ENCODE data around the gene SNCAIP. TPM values are rescaled to one million over a fixed set of nuclear protein-coding genes. Genes with fewer than 3 reads are reported as not detected.

Gene SNCAIP
- total and polyA plus RNA-seq, 8 donors: 0.45 to 10.6 (median 2.6) TPM; not detected in 1

- TF ChIP-seq POLR2A (IDR thresholded peaks at IDR 0.05) (no peak), CTCF (IDR thresholded peaks at IDR 0.05) (no peak), EP300 (IDR thresholded peaks at IDR 0.05) (no peak), POLR2AphosphoS5 (IDR thresholded peaks at IDR 0.05) (no peak)
- intact Hi-C loops (cut with DNase I; ENCODE audit: low total_unique reads): no loop called here
- H3K9me3 ChIP-seq: no peaks in the 10 kb centered on the region
- no peaks in the 10 kb centered on the region for H3K4me1 ChIP-seq
- no peak overlapping the region for H3K27ac ChIP-seq
- H3K4me3 ChIP-seq: no peak overlapping the region
- 74 to 87% (median 86%) methylated on average over 2 of the region's 2 CpGs for WGBS, 5 donors
- no peaks in the 10 kb centered on the region for H3K27me3 ChIP-seq
- DNase-seq: no peak
- H3K36me3 ChIP-seq: no peaks in the 10 kb centered on the region
These were observed 152.2 kb downstream of the SNCAIP start for GRCh38 chr5:122464191-122464590.

GRCh38 chr5:122465031-122465577 is 153.1 kb downstream of the SNCAIP start:
- Histone ChIP-seq H3K9me3 (no peaks in the 10 kb centered on the region), H3K36me3 (no peaks in the 10 kb centered on the region), H3K27ac (no peak overlapping the region), H3K4me1 (no peaks in the 10 kb centered on the region), H3K27me3 (no peaks in the 10 kb centered on the region), H3K4me3 (no peak overlapping the region)
- 82 to 88% (median 85%) methylated on average over 7 of the region's 7 CpGs for WGBS, 5 donors
- TF ChIP-seq EP300 (IDR thresholded peaks at IDR 0.05) (no peak), POLR2AphosphoS5 (IDR thresholded peaks at IDR 0.05) (no peak), POLR2A (IDR thresholded peaks at IDR 0.05) (no peak), CTCF (IDR thresholded peaks at IDR 0.05) (no peak)
- intact Hi-C loops (cut with DNase I; ENCODE audit: low total_unique reads): no loop called here
- DNase-seq: no peak

- WGBS, 5 donors: 76 to 86% (median 85%) methylated on average over 4 of the region's 4 CpGs
These were observed 154.0 kb downstream of the SNCAIP start for GRCh38 chr5:122465994-122466393.

GRCh38 chr5:122468351-122469116 is 156.5 kb downstream of the SNCAIP start:
- no peak for DNase-seq
- H3K9me3 ChIP-seq: no peaks in the 10 kb centered on the region
- no peaks in the 10 kb centered on the region for H3K4me1 ChIP-seq
- 85 to 95% (median 93%) methylated on average over 2 of the region's 2 CpGs for WGBS, 5 donors
- TF ChIP-seq POLR2A (IDR thresholded peaks at IDR 0.05): no peak
- TF ChIP-seq CTCF (IDR thresholded peaks at IDR 0.05): no peak
- TF ChIP-seq POLR2AphosphoS5 (IDR thresholded peaks at IDR 0.05): no peak
- no peak for TF ChIP-seq EP300 (IDR thresholded peaks at IDR 0.05)
- no peaks in the 10 kb centered on the region for H3K27me3 ChIP-seq
- no peak overlapping the region for H3K27ac ChIP-seq
- H3K4me3 ChIP-seq: no peak overlapping the region
- intact Hi-C loops (cut with DNase I; ENCODE audit: low total_unique reads): no loop called here
- no peaks in the 10 kb centered on the region for H3K36me3 ChIP-seq

More at GRCh38 chr5:122465994-122466393, 154.0 kb downstream of the SNCAIP start:
- Histone ChIP-seq H3K36me3 (no peaks in the 10 kb centered on the region), H3K27ac (no peak overlapping the region), H3K4me1 (no peaks in the 10 kb centered on the region), H3K4me3 (no peak overlapping the region), H3K9me3 (no peaks in the 10 kb centered on the region), H3K27me3 (no peaks in the 10 kb centered on the region)
- DNase-seq: no peak
- intact Hi-C loops (cut with DNase I; ENCODE audit: low total_unique reads): no loop called here
- TF ChIP-seq POLR2AphosphoS5 (IDR thresholded peaks at IDR 0.05): no peak
- no peak for TF ChIP-seq CTCF (IDR thresholded peaks at IDR 0.05)
- no peak for TF ChIP-seq POLR2A (IDR thresholded peaks at IDR 0.05)
- no peak for TF ChIP-seq EP300 (IDR thresholded peaks at IDR 0.05)

Measured in stomach (tissue), 9 donors.